ENCODE data around the gene CASP8.
"Not testable (repeated sequence)": the region's sequence is repeated elsewhere in the genome, so short reads cannot be mapped to it uniquely, and the experiment has no call there.

The CASP8 gene

DNA sequence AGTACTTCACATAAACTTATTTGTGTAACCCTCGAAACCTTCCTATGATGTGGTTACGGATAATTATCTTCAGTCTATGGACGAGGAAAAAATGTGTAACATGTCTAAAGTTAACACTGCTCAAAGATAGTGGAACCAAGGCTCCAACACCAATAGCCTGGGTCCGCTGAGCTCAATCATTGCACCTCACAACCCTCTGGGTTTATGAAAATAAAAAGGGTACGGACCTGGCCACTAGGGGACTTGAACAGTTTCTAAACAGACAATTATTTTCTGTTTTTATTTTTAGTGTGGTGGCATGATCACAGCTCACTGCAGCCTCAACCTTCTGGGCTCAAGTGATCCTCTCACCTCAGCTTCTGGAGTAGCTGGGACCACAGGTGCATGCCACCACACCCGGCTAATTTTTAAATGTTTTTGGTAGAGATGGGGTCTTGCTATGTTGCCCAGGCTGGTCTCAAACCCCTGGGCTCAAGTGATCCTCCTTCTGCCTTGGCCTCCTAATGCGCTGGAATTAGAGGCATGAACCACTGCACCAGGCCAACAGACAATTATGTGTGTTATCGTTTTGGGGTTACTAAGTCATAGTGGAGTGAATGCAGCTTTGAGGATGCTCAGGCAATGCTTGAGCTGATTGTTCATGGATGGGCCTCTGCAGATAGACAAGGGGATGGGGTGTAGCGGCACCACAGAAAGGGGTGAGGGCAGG is 10.1 kb downstream of the CASP8 start:
- DNase-seq (ENCODE audit: low read depth), result no peak

DNA sequence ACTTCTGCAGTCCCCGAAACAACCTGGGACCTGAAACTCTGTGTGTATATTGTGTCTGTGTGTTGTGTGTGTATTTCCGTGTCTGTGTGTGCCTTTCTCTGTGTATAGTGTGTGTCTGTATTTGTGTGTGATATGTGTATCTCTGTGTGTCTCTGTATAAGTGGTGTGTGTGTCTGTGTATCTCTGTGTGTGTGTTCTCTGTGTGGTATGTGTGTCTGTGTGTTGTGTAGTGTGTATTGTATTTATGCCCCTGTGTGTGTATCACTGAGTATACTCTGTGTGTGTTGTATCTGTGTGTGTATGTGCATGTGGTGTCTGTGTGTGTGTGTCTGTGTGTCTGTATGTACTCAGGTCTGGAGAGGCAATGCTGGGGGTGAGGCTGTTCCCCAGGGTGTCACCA is 11.6 kb downstream of the CASP8 start:
- DNase-seq (ENCODE audit: low read depth), result no peak

DNA sequence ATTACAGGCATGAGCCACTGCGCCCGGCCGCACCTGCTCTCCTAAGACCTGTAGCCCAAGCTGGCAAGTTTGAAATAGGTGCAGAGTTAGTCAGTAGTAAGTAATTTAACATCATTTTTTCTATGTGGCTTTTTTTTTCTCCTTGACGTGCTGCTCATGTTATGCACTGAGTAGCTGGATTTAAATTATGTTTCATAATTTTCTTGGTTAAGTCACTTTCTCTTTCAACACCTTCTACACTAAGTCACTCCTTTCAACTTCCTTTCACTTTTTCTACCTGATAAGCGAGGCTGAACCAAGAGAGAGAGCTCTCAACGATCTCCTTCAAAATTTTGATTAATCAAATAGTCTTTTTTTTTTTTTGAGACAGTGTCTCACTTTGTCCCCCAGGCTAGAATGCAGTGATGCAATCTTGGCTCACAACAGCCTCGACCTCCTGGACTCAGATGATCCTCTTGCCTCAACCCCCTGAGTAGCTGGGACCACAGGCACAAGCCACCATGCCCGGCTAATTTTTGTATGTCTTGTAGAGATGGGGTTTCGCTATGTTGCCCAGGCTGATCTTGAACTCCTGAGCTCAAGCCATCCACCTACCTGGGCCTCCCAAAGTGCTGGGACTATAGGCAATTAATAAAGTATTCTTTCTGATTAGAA is 13.1 kb downstream of the CASP8 start:
- DNase-seq (ENCODE audit: low read depth), result no peak

DNA sequence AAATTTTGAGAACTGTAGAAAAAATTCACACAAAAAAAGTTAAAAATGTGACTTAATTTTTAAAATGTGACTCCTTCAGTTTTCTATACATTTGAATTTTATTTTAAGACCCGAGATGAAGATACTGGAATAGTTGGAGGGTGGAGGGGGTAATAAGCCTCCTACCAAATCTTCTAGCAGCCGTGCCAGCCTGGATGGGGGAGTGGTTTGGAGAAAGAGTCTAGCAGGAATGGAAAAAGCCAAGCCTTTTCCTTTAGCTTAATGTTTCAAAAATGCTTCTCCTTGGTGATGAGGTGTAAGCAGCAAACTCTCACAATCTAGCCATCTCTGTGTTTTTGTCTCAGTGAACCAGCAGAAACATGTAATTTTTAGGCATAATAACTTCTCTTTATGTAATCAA is 14.7 kb downstream of the CASP8 start:
- no peak for DNase-seq (ENCODE audit: low read depth)

DNA sequence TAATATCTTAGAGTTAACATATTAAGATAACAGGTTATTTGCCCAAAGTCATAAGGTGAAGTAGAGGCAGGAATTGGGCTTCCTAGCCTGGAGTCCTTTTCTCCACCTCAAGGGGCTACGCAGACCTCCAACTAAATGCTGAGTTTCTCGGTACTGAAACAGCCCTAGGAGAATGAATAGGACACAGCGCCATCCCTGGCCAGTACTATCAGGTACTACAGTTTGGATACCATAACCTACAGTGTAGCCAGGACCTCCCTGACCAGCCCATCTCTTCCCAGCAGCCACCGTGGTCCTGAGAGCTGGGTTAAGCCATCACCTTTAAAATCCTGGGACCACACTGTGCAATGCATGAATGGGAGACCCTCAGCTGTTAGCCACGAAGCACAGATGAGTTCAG is 15.7 kb downstream of the CASP8 start:
- DNase-seq (ENCODE audit: low read depth), result no peak

DNA sequence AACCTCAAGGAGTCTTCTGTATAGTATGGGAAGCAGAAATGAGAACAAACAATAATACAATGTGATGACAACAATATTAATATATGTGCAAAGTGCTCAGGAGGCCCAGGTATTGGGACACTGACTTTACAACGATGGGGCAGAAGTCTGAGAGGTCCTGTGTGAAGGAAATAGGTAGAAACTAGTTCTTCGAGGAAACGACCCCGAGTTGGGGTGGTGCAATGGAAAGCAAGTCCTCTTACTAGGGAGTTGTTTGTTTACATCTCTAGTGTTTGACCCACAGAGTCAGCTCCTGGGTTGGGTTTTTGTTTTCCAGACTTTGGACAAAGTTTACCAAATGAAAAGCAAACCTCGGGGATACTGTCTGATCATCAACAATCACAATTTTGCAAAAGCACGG is 16.2 kb downstream of the CASP8 start:
- no peak for DNase-seq (ENCODE audit: low read depth)

DNA sequence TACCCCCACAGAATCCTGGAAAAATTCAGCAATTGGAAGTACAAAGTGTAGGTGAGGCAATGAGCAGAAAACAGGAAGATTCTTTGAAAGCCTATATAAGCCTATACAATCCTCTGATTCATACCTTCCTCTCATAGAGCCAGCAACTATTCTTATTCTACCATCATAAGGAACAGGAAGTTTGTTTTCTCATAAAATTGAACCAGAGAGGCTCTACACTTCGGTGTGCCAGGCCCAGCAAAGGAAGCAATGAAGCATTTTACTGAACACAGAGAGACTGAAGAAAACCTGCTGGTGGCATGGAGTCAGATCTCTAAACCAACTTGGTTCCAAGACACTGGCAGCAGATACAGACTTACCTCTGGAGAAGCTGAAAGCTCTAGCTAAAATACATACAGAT is 18.7 kb downstream of the CASP8 start:
- no peak for DNase-seq (ENCODE audit: low read depth)

DNA sequence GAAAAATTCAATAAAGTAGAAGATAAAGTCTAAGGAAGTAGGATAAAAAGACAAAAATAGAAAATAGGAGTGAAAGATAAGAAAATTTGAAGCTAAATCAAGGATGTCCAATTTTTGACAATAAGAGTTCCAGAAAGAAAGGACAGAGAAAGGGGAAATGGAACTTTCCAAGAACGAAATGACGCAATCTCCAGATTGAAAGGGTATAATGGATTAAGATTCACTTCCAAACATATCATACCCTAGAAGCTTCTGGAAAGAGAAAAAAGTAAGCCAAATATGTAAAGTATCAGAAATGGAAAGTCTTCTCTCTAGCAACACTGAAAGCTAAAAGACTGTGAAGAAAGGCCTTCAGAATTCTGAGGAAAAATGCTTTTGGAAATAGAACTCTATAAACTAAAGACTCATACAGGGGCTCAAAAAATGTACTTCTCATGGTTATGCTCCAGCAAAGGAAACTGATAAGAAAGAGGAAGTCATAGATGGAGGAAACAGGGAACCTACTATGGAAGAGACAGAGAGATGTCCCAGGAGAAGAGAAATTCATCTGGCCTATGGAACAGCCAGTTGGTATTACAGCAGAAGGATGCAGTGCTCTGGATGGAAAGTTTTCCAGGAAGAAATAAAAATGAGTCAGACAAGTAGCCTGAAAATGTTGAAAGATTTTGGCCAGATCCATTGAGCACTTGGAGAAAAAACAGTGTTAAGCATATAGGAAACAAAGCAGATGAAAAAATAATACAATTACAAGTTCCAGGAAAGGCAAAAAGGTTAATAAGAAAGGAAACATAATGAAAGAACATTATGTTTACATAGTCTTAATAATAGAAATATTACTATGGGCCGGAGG is 20.1 kb downstream of the CASP8 start:
- no peak for DNase-seq (ENCODE audit: low read depth)

DNA sequence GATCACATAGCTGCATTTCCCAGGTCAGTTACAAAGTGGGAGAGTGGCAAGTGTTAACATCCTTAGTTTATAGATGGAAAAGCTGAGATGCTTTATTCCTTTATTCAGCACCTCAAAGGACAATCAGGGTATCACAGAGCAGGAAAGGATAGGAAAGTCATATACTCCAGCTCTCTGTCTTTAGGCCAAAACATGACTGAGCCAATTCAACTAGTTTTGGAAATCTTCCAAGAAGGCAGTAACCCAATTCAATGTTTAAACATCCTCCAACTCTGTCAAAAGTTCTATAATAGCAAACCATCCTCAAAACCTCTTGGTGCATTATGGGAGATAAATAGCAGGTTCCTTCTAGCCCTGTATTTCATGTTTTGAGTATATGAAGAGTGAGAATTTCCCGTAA is 25.2 kb downstream of the CASP8 start:
- DNase-seq (ENCODE audit: low read depth), result no peak

DNA sequence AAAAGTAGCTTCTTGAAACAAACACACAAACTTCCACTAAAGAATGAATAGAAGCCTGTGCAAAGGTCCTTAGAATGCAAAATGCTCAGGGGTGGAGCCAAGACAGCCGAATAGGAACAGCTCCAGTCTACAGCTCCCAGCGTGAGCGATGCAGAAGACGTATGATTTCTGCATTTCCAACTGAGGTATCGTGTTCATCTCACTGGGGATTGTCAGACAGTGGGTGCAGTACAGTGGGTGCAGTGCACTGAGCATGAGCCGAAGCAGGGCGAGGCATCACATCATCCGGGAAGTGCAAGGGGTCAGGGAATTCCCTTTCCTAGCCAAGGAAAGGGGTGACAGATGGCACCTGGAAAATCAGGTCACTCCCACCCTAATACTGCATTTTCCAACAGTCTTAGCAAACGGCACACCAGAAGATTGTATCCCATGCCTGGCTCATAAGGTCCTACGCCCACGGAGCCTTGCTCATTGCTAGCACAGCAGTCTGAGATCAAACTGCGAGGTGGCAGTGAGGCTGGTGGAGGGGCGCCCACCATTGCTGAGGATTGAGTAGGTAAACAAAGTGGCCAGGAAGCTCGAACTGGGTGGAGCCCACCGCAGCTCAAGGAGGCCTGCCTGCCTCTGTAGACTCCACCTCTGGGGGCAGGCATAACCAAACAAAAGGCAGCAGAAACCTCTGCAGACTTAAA is 30.3 kb downstream of the CASP8 start:
- not testable (repeated sequence) for DNase-seq (ENCODE audit: low read depth)

DNA sequence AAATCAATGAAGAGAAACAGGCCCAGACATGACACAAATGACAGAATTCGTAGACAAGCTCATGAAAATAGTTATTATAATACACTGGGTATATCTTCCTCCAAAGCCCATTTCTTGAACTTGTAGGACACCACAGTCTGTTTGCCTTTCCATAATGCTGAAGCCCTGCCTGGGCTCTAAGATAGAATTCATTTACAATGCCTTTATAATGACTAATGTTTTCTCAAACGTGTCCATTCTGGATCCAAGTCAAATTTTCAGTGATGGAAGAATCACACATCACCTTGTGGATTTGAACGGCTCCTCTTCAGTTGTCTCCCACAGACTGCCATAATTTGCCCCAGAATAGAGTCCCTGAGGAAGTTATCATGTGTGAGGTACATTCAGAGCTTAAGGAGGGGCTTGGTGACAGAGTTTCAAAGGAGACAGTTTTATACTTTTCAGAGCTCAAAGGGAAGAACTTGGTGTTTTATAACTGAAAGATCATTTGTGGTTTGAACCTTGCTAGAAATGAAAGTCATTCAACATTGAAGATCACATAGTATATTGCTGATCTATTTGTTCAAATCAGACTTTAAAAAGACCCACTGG is 38.2 kb downstream of the CASP8 start:
- no peak for DNase-seq (ENCODE audit: low read depth)

DNA sequence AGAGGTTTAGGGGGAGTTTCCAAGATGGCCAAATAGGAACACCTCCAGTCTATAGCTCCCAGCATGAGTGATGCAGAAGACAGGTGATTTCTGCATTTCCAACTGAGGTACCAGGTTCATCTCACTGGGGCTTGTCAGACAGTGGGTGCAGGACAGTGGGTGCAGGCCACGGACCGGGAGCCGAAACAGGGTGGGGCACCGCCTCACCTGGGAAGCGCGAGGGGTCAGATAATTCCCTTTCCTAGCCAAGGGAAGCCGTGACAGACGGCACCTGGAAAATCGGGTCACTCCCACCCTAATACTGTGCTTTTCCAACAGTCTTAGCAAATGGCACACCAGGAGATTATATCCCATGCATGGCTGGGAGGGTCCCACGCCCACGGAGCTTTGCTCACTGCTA is 39.6 kb downstream of the CASP8 start:
- DNase-seq (ENCODE audit: low read depth), result not testable (repeated sequence)

DNA sequence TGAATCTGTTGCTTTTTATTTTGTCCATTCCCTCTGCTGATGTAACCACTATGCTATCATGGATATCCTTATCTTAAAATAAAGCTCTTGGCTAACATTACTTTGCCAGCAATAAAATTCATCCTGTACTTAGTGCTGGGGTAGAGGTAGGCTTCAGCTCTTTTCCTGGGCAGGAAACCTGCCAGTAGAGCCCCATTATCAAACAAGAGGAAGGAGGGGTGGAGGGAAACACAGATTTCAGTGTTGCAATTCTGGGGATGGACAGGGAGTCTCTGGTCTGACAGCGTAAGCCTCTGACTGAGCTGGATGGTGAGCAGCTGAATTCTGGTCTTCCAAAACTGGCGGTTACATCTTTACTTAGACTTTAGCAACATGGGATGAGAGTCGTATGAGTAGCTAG is 47.5 kb downstream of the CASP8 start:
- DNase-seq (ENCODE audit: low read depth), result no peak

DNA sequence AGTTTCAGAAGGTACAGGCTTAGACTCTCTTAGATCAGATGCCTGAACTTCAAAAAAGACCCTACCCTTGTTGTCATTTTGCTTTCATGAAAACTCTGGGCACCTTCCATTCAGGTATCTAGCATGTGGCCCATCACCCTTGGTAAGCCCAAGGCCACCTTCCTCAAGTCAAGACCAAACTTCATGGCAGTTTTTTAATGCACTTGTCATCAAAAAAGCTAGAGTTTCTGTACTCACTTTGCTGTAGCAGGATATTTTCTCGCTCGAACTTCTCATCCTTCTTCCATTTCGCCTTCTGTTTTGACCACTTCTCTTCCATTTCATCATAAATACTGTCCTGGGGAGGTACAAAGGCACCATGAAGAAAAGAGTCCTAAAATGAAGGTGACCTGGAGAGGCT is 48.6 kb downstream of the CASP8 start:
- DNase-seq (ENCODE audit: low read depth), result no peak

DNA sequence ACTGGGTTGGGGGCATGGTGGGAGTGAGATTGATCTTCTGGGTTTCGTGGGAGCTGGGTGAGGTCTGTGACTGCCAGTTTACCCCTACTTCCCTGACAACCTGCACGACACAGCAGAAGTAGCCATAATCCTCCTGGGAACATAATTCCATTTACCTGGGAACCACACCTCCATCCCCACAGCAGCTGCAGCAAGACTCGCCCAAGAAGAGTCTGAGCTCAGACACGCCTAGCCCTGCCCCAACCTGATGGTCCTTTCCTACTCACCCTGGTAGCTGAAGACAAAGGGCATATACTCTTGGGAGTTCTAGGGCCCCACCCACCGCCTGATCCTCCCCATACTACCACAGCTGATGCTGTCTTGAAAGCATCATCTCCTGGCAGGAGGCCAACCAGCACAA is 53.0 kb downstream of the CASP8 start:
- no peak for DNase-seq (ENCODE audit: low read depth)

DNA sequence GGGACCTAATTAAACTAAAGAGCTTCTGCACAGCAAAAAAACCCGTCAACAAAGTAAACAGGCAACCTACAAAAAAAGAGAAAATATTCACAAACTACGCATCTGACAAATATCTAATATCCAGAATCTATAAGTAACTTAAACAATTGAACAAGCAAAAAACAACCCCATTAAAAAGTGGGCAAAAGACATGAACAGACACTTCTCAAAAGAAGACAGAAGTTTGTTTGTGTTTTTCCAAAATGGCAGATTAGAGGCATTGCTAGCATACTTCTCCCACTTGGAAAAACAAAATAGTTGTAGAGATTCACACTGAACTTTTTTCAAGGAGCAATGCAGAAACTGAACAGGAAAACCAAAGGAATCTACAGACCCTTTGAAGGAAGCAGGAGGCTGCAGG is 59.2 kb downstream of the CASP8 start:
- DNase-seq (ENCODE audit: low read depth), result no peak

DNA sequence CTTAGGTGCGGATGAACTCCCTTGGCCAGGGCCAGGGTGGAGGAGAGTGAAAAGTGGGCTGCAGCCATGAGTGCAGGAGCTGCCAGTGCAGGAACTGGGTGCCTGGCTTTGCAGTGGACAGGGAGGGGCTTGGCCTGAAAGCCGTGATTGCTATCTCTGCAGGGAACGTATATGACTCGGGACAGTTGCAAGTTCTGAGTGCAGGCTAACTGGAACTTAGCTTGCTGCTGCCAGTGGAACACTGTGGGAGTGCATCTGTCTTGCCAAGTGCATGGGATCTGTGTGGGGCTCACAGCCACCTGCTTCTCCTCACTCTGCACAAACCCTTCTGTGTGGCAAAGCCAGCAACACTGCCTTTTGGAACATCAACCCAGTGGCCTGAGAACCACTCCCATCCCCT is 59.9 kb downstream of the CASP8 start:
- DNase-seq (ENCODE audit: low read depth), result no peak

DNA sequence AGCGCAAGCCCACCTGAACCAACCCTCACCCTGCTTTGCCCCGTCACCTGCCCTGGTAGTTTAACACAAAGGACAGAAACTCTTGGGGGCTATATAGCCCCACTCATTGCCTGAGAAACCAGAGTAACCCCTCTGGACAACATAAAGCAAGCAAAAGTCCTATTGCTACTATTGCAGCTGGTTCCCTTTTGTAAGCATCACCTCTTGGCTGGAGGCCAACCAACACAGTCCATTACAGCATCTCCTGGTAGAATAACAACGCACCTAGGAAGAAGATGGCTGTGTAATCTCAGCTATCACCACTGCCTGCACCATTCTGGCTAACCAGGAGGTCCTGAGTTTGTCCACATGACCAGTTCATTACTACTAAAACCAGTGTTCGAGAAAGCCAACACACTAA is 60.4 kb downstream of the CASP8 start:
- DNase-seq (ENCODE audit: low read depth), result no peak

DNA sequence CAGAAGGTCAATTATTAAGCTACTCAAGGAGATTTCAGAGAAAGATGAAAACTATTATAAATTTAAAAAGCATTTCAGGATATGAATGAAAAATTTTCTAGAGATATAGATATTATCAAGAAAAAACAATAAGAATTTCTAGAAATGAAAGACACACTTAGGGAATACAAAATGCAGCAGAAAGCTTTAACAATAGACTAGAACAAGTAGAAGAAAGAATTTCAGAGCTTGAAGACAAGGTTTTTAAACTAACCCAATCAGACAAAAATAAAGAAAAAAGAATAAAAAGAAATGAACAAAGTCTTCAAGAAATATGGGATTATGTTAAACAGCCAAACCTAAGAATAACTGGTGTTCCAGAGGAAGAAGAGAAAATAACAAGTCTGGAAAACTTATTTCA is 62.4 kb downstream of the CASP8 start:
- no peak for DNase-seq (ENCODE audit: low read depth)

DNA sequence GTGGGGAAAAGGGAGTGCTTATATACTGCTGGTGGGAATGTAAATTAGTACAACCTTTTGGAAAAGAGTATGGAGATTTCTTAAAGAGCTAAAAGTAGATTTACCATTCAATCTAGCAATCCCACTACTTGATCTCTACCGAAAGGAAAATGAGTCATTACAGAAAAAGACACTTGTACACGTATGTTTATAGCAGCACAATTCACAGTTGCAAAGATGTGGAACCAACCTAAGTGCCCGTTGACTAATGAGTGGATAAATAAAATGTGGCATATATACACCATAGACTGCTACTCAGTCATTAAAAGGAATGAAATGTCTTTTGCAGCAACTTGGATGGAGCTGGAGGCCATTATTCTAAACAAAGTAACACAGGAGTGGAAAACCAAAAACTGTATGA is 67.3 kb downstream of the CASP8 start:
- no peak for DNase-seq (ENCODE audit: low read depth)

DNA sequence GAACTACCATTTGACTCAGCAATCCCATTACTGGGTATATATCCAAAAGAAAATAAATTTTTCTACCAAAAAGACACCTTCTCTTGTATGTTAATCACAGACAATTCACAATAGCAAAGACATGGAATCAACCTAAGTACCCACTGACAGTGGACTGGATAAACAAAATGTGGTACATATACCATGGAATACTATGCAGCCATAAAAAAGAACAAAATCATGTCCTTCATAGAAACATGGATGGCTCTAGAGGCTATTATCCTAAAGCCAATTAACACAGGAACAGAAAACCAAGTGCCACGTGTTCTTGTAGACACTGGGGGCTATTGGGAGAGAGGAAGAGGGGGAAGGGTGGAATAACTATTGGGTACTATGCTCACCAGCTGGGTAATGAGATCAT is 69.1 kb downstream of the CASP8 start:
- DNase-seq (ENCODE audit: low read depth), result no peak

All from non-pigmented ciliary epithelial cell (primary cell).